Right ventricle myocardium superior (tissue), 1 donor: ENCODE measurements around the gene IDH3A. TPM values are rescaled to one million over a fixed set of nuclear protein-coding genes. Genes with fewer than 3 reads are reported as not detected.
"Not testable (repeated sequence)": the region's sequence is repeated elsewhere in the genome, so short reads cannot be mapped to it uniquely, and the experiment has no call there.

Source experiments
- ATAC-seq: fragments of 200-7000 bp; cut with Tn5 transposase; one replicate; pipeline ENCODE4 v1.9.1; 2020; ENCODE audit warnings: mild to moderate bottlenecking; ENCODE audit not compliant: poor library complexity
- DNase-seq: peaks from one replicate; pipeline ENCODE4 v3.0.0-alpha.2; 2020
- intact Hi-C: fragments of 100-400 bp; cut with DNase I; formaldehyde crosslinking; loops from one replicate; pipeline ENCODE4 v1.11.2; 2022
- total RNA-seq: library from RNA; stranded (reverse); fragmentation: NEBNext Ultra II Directional; extraction: Animal tissue kit (Norgen Biotek cat#: 25700); gene quantifications from one replicate; pipeline ENCODE4 v1.2.1, GENCODE V29; 2021
- donor health status: DM: no; HTN: yes; CAD: no; lungs with severe emphysema.

Gene IDH3A
- total RNA-seq, 1 donor from 2014 or later = 448 TPM

GRCh38 chr15:78120523-78120922 is 28.6 kb upstream of the IDH3A start:
- intact Hi-C loops = no loop called here
- ATAC-seq (no peak), DNase-seq (no peak)

GRCh38 chr15:78125267-78125666 is 23.9 kb upstream of the IDH3A start:
- DNase-seq = no peak
- ATAC-seq = no peak
- intact Hi-C loops = loop anchor here (5.0 kb wide), 1 partner anchor 117 kb away; no protein-coding TSS in a partner anchor

DNA sequence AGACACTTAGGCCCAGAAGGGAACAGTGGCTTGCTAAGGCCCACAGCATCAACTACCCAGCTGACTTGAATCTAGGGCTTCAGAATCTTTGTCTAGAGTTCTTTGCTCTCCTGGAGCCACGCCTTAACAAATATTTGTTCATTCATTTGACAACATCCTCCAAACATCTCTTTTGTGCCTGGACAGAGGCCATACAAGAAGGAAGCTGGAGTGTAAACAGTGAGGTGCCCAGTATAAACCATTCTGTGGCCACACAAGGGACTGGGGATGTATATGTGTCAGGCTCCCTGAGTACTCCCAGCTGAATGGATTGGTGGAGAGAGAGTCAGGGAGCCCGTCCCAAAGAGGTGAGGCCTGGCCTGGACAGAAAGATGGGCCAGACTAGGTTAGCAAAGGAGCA is 21.3 kb upstream of the IDH3A start:
- intact Hi-C loops = loop anchor here (5.0 kb wide), 1 partner anchor 114 kb away; no protein-coding TSS in a partner anchor
- DNase-seq (no peak), ATAC-seq (no peak)

GRCh38 chr15:78129077-78129750 is 19.9 kb upstream of the IDH3A start:
- ATAC-seq (no peak), DNase-seq (no peak)
- intact Hi-C loops = loop anchor here (5.0 kb wide), 1 partner anchor 113 kb away; no protein-coding TSS in a partner anchor

DNA sequence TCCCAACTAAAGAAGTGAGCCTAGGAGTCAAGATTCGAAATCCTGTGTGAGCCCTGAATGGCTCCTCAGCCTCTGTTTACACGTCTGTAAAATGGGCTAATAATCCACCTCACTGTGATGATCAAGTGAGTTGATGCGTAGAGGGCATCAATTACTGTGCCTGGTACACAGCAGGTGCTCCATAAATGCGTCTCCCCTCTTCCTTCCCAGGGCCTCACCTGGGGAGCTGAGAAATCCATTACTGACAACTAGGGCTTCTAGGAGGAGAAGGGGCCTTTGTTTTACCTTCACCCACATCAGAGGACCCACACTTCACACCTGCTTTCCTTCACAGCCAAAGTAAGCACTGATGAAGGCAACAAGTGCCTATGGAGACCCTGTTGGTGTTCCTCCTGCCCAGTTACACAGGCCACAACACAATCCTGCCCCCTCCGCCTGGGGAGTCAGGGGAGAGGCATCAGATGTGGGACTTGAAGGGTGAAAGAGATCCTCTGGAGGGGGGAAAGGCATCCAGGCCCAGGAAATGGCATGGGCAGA is 19.3 kb upstream of the IDH3A start:
- DNase-seq (no peak), ATAC-seq (no peak)
- intact Hi-C loops = loop anchor here (5.0 kb wide), 1 partner anchor 112 kb away; no protein-coding TSS in a partner anchor

GRCh38 chr15:78130466-78131294 is 18.5 kb upstream of the IDH3A start:
- DNase-seq (no peak), ATAC-seq (no peak)
- intact Hi-C loops = no loop called here

GRCh38 chr15:78131295-78132061 is 17.7 kb upstream of the IDH3A start, which contains the start of gene CIB2:
Gene CIB2, minus strand, starts transcription at chr15:78131445. Its CDS starts 230 bp downstream, at chr15:78131215.
- intact Hi-C loops = no loop called here
- peak; percentile 96 for ATAC-seq
- peak; percentile 83 for DNase-seq

GRCh38 chr15:78133801-78134200 is 15.4 kb upstream of the IDH3A start:
- intact Hi-C loops = no loop called here
- no peak for DNase-seq

DNA sequence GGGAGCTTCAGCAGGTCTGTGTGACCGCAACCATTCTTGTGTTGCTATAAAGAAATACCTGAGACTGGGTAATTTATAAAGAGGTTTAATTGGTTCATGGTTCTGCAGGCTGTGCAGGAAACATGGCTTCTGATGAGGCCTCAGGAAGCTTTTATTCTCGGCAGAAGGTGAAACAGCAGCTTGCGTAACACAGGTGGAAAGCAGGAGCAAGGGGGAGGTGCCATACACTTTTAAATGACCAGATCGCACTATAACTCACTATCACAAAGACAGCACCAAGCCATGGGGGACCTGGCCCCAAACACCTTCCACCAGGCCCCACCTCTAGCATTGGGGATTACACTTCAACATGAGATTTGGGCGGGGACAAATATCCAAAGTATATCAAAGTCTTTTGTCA is 9.6 kb upstream of the IDH3A start:
- intact Hi-C loops = no loop called here
- no peak for DNase-seq
- ATAC-seq = no peak

More at GRCh38 chr15:78133801-78134200, 15.4 kb upstream of the IDH3A start:
- no peak for ATAC-seq

- DNase-seq = no peak
- peak; percentile 27 for ATAC-seq
- intact Hi-C loops = no loop called here
These were observed 8.9 kb upstream of the IDH3A start for GRCh38 chr15:78140292-78140691.

DNA sequence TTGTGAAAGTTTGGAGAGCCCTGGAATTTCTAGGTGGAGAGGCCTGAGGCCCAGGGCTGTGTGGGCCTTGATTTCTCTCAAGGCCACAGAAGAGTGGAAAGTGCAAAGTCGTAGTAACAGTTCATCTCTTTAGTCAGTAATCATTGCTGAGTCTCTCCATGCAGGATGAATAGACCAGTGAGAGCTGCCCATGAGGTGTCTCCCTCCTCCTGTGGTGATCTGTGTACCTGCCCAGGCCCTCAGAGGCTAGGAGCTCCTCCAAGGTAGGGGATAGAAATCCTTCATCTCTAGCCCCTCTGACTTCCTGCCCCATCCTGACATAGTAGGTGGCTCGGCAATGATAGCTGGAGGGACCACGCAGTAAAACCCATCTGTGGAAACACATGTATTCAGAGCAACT is 6.8 kb upstream of the IDH3A start:
- ATAC-seq = no peak
- no peak for DNase-seq
- intact Hi-C loops = no loop called here

DNA sequence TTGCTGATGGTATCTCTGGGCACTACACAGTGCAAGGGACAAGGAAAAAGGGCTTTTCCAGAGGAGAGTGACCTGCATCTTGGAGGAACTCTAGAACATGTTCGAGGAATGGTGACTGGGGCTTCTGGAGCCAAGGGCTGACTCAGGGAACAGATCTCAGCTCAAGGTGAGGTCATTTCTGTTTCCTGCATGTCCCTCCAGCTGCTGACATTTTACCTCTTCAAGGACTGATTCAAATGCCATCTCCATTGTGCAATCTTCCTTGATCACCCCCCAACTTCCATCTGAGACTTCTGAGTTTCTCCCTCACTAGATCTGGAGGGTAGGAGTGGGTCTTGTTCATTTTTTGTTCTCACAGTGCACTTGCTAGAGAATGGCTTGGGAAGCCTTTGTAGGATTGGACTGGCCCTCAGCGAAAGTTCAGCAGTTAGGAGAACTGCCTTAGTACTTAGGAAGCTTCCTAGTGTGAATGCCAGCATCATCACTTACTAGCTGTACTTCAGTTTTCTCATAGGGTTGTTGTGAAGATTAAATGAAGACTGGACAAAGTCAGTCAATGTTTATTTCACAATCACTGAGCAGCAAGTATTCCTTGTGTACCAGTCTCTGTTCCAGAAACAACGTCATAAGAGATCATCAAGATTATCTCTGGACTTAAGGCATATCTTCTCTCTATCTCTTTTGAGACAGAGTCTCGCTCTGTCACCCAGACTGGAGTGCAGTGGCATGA is 2.6 kb upstream of the IDH3A start:
- DNase-seq (no peak), ATAC-seq (no peak)
- intact Hi-C loops = no loop called here

DNA sequence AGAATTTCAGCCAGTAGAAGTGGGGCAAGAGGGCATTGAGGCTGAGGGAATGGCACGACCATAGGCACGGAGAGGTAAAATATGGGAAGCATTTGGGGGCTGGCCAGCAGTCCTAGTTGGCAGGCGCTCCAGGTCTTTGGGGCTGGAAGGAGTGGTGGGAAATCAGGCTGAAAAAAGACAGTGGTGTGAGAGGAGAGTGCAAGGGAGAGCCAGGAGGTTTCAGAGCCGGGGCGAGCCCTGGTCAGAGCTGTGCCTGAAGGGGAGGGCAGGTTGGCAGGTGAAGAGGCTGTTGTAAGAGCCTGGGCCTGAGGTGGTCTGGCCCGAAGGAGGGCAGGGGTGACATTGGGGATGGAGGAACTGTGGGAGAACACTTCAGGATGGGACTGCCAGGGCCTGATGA is 1.6 kb upstream of the IDH3A start:
- DNase-seq = peak; percentile 63
- intact Hi-C loops = no loop called here
- peak; percentile 10 for ATAC-seq

- ATAC-seq (no peak), DNase-seq (no peak)
- intact Hi-C loops = no loop called here
These were observed 632 bp upstream of the IDH3A start for GRCh38 chr15:78148392-78149067.

DNA sequence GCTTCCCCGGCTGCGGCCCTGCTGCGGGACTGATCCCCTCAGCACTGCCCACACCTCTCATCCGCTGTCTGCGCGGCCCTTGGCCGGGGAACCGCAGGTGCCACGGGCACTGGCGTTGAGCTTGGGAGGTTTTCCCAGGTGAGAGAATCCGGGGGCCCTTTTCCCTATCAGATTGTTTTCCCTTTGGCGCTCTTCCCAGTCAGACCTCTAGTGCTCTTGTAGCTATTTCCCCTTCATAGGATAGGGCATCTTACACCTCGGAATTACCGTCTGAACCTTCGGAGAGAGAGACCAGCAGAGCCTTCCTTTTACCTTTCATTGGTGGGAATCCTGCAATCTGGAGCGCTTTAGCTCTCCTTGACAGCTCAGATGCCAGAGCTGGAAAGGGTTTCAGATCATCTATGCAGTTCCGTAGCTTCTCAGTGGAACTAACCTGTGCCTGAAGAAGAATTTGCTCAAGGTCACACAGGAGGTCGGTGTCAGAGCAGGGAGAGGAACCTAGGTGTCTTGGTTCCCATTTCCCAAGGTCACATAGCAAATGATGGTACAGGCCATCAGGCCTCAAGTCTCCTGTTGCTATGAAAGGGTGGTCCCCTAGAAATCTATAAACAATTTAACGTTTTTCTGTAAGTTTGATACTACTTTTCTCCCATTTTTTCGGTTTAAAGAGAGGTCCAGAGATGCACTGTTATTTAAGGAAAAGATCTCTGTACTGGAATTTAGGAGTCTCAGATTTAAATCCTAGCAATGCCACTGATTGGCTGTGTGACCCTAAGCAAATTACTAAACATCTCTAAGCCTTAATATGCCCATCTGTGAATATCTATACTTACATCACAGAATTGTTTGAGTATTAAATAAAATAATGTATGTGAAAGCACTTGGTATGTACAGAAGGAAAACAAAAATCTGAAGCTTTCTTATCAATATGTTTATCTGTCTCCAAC is 916 bp downstream of the IDH3A start:
- intact Hi-C loops = no loop called here
- no peak for DNase-seq
- ATAC-seq = peak; percentile 3

- not testable (repeated sequence) for DNase-seq, ATAC-seq
These were observed 1.9 kb downstream of the IDH3A start for GRCh38 chr15:78151075-78151474.

DNA sequence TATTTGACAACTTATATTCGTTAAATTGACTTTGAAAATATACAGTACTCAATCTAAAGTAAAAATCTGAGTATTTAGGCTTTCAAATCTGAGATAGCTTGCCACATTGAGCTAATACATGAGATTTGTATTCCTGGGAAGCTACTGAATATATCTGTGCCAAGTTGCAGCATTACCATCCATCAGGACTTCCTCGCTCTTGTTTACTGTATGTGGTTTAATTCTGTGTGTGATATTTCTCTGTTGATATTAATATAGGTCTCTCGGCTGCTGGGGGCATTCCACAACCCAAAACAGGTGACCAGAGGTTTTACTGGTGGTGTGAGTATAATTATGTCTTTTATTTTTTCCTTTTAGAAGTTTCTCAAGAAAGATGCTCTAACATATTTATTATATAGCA is 5.8 kb downstream of the IDH3A start:
- intact Hi-C loops = no loop called here
- DNase-seq = no peak
- ATAC-seq = no peak

More at GRCh38 chr15:78151075-78151474, 1.9 kb downstream of the IDH3A start:
- intact Hi-C loops = not testable (repeated sequence)
